Activated T-helper 2 cell treated with anti-CD3 and anti-CD28 coated beads, Interferon-gamma antibody, Interleukin-2, Interleukin-4, amounts not matched to agents 10 μg/mL and 5 μg/mL and 100 μg/mL, durations not matched to agents 14 hours and 24 hours and 36 hours (primary cell): ENCODE measurements around the gene USP6NL. TPM values are rescaled to one million over a fixed set of nuclear protein-coding genes. Genes with fewer than 3 reads are reported as not detected.

Experiments used
- DNase-seq: peaks from one replicate; pipeline ENCODE4 v3.0.0; 2021; ENCODE audit warnings: low spot score
- H3K27ac Mint-ChIP-seq: one replicate; pipeline ENCODE4 v1.8.0; 2021; ENCODE audit warnings: mixed read lengths
- H3K27me3 Mint-ChIP-seq: one replicate; pipeline ENCODE4 v1.8.0; 2021; ENCODE audit warnings: low read depth, mixed read lengths
- H3K36me3 Mint-ChIP-seq: one replicate; pipeline ENCODE4 v1.8.0; 2021; ENCODE audit warnings: low read depth, mixed read lengths
- H3K4me1 Mint-ChIP-seq: one replicate; pipeline ENCODE4 v1.8.0; 2021; ENCODE audit warnings: low read depth, mixed read lengths
- H3K4me3 Mint-ChIP-seq: one replicate; pipeline ENCODE4 v1.8.0; 2021; ENCODE audit warnings: low read depth, mild to moderate bottlenecking, moderate library complexity, mixed read lengths
- H3K9me3 Mint-ChIP-seq: one replicate; pipeline ENCODE4 v1.8.0; 2021; ENCODE audit warnings: mixed read lengths
- intact Hi-C: fragments of 100-400 bp; cut with micrococcal nuclease; formaldehyde crosslinking; loops from one replicate; pipeline ENCODE4 v1.15.1; 2023
- total RNA-seq: library from RNA; stranded (reverse); gene quantifications from 2 replicates; pipeline ENCODE4 v1.2.3, GENCODE V29; 2022

Gene USP6NL
- total RNA-seq, 1 donor from 2014 or later = 0.50 TPM

DNA sequence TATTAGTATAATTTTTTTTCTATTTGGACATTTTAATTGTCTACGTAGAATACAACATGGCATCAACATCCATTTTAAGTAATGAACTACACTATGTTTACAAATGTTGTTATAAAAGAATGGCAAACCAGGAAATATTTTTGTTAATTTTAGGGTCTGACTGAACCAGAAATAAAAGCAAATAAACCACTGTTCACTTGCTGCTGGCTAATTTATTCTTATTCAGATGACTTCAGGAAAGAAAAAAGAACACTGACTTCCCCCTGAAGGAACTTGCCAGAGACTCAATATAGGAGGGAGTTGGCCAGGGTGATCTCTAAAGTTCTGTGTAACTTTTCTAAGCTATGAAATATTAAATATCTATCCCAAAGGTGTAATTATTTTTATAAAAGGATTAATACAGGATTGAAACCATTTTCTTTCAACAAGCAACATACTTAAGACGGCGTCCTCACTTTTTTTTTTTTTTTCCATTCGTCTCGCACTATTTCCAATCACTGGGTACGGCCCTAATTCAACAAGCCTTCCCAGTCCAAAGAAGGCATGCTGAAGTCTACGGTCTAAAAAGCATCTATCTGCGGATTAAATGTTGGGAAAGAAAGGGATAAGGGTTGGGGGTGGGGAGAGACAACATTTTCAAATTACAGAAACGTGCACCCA lies 1.2 kb downstream of the USP6NL start:
- Mint-ChIP-seq H3K4me1 (peaks cover 13% of the 10 kb centered on the region), H3K27me3 (peaks cover 63% of the 10 kb centered on the region), H3K27ac (no peak overlapping the region), H3K4me3 (peak overlapping the region; percentile 71), H3K9me3 (no peaks in the 10 kb centered on the region), H3K36me3 (no peaks in the 10 kb centered on the region)
- intact Hi-C loops = loop anchor here (5.0 kb wide), 1 partner anchor 93 kb away; no protein-coding TSS in a partner anchor
- no peak for DNase-seq

DNA sequence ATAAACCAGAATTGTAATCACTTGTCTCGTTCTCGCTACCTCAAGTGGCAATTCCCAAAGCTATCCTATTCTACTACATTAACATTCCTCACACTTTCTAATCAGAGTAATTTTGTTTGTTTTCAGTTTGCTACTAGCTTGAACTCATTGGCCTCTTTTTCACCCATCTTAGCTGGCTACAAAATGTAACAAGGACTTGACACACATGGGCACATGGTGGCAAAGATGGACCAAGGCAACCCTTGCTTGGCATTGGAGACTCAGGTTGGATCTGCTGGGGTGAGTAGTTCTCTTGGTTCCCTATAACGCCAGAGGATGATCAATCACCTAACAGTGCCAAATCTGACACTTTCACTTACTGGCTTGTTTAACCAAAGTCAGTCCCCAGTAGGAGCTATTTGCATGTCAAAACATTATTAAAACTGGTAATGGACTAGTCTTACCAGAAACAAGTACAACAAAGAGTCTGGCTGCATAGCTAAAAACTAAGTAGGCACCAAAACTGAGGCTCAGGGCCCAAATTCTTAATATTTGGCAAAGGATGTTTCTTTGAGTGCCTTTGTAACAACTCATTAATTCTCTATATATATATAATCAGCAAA lies 1.9 kb downstream of the USP6NL start:
- no peak overlapping the region for H3K27ac Mint-ChIP-seq
- H3K4me3 Mint-ChIP-seq = no peak overlapping the region
- intact Hi-C loops = loop anchor here (5.0 to 10.0 kb wide), 2 partner anchors 92 to 145 kb away; no protein-coding TSS in a partner anchor
- peaks cover 13% of the 10 kb centered on the region for H3K4me1 Mint-ChIP-seq
- DNase-seq = no peak
- H3K9me3 Mint-ChIP-seq = no peaks in the 10 kb centered on the region
- peaks cover 66% of the 10 kb centered on the region for H3K27me3 Mint-ChIP-seq
- no peaks in the 10 kb centered on the region for H3K36me3 Mint-ChIP-seq

DNA sequence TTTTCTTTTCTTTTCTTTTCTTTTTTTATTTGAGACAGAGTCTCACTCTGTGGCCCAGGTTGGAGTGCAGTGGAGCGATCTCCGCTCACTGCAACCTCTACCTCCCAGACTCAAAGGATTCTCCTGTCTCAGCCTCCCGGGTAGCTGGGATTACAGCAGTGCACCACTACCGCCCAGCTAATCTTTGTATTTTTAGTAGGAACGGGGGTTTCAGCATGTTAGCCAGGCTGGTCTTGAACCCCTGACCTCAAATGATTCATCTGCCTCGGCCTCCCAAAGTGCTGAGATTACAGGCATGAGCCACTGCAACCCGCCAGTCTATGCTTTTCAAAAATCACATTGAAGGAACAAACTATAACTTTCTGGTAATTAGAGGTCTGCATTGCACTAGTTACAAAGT lies 2.4 kb downstream of the USP6NL start:
- Mint-ChIP-seq H3K36me3 (no peaks in the 10 kb centered on the region), H3K27me3 (peaks cover 64% of the 10 kb centered on the region), H3K27ac (no peak overlapping the region), H3K9me3 (no peaks in the 10 kb centered on the region), H3K4me1 (peaks cover 15% of the 10 kb centered on the region), H3K4me3 (no peak overlapping the region)
- intact Hi-C loops = loop anchor here (10.0 kb wide), 1 partner anchor 146 kb away; no protein-coding TSS in a partner anchor
- no peak for DNase-seq

DNA sequence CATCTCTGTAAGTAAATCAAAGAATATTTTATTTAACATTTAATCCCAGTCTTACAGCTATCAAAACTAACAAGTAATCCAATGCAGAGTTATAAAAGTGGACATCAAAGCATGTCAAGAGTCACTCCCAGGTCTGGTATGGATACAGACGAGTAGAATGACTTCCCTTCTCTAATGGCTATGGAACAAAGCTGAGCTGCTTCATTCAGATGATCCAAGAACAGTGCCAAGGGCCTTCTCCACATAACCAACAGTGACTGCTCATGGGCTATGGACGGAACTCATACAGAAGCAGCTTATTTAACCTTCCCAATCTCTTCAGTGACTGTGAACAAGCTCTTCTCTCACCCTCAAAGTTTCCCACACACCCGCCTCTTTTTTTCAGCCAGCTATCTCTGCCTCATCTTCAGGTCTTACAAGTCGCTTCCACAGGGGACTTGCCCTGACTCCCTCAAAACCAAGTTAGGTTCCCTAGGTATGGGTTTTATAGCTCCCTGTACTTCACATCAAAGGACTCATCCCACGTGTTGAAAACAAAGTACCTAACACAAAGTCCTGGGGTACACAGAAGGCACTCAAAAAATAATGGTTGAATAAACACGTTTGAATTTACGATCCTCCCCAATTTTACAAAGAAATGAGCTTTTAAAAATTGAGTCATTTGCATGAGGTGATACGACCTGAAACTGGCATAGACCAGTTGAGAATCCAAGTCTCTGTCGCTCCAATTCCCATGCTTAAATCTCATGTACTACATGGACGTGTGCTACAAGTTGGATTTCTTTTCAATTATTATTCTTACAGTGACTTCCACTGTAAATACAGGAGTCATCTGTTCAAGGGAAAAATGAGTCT lies 3.1 kb downstream of the USP6NL start:
- Mint-ChIP-seq H3K4me1 (peaks cover 15% of the 10 kb centered on the region), H3K9me3 (no peaks in the 10 kb centered on the region)

DNA sequence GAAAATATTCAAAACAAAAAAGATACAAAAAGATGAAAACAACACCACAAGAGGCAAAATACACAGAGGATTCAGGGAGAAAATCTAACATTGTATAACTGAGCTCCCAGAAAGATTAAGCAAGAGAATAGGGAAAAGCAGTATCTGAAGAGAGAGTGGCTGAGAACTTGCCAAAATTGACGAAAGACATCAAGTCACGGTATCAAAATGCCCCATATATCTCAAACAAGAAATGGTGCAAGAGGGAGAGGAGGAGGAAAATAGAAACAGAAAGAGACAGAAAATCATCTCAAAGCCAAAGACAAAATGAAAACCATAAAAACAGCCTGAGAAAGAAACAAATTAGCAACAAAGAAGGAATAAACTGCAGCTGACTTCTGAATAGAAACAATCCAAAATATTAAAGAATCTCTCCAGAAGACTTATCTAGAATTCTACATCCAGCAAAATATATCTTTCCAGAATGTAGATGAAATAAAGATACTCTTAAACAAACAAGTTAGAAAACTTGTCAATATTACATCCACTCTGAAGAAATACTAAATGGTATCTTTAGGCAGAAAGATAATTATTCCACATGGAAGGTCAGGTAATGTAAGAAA lies 5.5 kb downstream of the USP6NL start:
- Mint-ChIP-seq H3K27ac (no peak overlapping the region), H3K9me3 (no peaks in the 10 kb centered on the region), H3K36me3 (no peaks in the 10 kb centered on the region), H3K27me3 (peaks cover 51% of the 10 kb centered on the region), H3K4me3 (no peak overlapping the region), H3K4me1 (peaks cover 10% of the 10 kb centered on the region)
- DNase-seq = no peak
- intact Hi-C loops = loop anchor here (10.0 kb wide), 1 partner anchor 149 kb away; no protein-coding TSS in a partner anchor

More for the DNA sequence above, 3.1 kb downstream of the USP6NL start:
- intact Hi-C loops = loop anchor here (10.0 kb wide), 1 partner anchor 146 kb away; no protein-coding TSS in a partner anchor
- no peak overlapping the region for H3K27ac Mint-ChIP-seq
- peaks cover 61% of the 10 kb centered on the region for H3K27me3 Mint-ChIP-seq
- H3K4me3 Mint-ChIP-seq = no peak overlapping the region
- no peak for DNase-seq
- H3K36me3 Mint-ChIP-seq = no peaks in the 10 kb centered on the region

DNA sequence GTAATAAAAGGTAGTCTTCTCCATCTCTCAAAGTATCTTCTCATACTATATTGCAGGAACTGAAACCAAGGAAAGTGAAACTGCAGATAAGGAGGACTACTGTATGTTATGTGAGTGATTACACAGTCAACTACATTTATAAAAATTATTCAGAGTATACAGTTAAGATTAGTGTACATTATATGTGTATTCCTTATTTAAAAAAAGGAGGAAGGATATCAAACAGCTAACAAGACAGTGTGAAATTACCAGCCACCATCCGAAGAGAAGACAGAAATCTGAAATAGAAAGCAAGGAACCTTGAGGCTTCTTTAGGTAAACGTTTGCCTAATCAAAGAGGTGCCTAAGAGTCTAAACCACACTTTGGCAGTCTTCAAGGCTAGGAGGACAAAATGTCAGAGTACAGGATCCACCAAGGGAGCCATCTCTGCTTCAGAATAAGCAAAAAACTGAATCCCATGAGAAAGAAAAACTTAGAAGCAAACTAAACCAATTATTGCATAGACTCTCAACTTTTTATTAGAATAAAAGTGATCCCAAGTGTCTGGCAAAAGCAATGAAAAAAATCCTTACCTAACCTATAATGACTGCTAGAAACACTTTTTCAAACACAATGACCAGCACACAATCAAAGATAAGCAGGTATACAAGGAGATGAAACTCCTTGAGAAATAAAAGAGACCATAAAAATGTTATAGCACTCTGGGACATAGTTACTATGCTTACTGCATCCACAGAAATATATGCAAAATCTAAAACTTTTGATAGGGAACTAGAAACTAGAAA lies 6.4 kb downstream of the USP6NL start:
- no peak for DNase-seq
- peaks cover 46% of the 10 kb centered on the region for H3K27me3 Mint-ChIP-seq
- intact Hi-C loops = loop anchor here (10.0 kb wide), 1 partner anchor 150 kb away; no protein-coding TSS in a partner anchor
- H3K4me1 Mint-ChIP-seq = peaks cover 6% of the 10 kb centered on the region
- H3K27ac Mint-ChIP-seq = no peak overlapping the region
- H3K4me3 Mint-ChIP-seq = no peak overlapping the region
- no peaks in the 10 kb centered on the region for H3K9me3 Mint-ChIP-seq
- no peaks in the 10 kb centered on the region for H3K36me3 Mint-ChIP-seq

DNA sequence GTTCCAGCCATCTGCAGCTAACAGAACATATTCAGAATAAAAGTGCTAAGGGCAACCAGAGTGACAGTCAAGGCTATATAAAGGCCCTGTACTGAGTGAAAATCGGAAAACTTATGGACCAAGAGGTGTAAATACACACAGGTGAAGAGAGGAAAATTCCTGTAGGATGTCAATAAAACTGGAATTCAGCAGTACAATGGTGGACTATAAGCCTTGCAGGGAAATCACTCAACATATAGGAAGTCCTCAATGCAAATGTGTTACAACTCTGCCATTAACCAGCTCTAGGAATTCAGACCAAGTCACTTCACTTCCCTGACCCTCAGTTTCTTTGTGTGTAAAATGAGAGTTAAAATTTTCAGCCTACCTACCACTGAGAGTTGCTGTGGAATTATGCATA lies 7.7 kb downstream of the USP6NL start:
- Mint-ChIP-seq H3K9me3 (no peaks in the 10 kb centered on the region), H3K27ac (no peak overlapping the region), H3K27me3 (peaks cover 40% of the 10 kb centered on the region), H3K4me3 (no peak overlapping the region), H3K36me3 (no peaks in the 10 kb centered on the region), H3K4me1 (peaks cover 6% of the 10 kb centered on the region)
- DNase-seq = no peak
- intact Hi-C loops = loop anchor here (10.0 kb wide), 1 partner anchor 151 kb away; no protein-coding TSS in a partner anchor

DNA sequence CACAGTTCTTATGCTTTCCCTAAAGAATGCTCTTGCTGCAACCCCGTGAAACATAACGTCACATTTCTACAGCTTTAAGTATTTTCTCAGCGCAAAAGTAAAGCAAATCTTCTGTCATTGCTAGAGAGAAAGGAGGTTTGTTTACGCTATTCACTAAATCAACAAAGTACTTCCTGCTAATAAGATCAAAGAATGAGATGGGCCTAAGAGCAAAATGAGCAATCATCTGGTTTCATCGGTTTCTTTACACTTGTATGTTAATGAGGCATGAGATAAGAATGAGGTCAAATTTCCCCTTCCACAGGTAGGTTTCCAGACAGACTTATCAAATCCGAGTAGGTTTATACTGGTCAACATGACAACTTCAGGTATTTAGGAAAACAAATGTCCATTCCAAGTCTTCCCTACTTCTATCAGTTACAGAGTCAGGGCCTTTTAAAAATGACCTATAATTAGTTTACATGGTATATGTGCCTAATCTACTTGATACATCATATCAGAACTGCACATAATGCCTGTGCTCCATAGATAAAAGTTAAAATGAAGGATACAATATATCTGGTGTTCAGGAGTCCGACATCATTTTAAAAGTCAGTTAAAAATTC lies 8.4 kb downstream of the USP6NL start:
- intact Hi-C loops = loop anchor here (10.0 kb wide), 1 partner anchor 152 kb away; no protein-coding TSS in a partner anchor
- H3K27ac Mint-ChIP-seq = no peak overlapping the region
- H3K36me3 Mint-ChIP-seq = no peaks in the 10 kb centered on the region
- no peak for DNase-seq
- H3K4me1 Mint-ChIP-seq = peaks cover 5% of the 10 kb centered on the region
- no peaks in the 10 kb centered on the region for H3K9me3 Mint-ChIP-seq
- no peak overlapping the region for H3K4me3 Mint-ChIP-seq
- peaks cover 36% of the 10 kb centered on the region for H3K27me3 Mint-ChIP-seq

DNA sequence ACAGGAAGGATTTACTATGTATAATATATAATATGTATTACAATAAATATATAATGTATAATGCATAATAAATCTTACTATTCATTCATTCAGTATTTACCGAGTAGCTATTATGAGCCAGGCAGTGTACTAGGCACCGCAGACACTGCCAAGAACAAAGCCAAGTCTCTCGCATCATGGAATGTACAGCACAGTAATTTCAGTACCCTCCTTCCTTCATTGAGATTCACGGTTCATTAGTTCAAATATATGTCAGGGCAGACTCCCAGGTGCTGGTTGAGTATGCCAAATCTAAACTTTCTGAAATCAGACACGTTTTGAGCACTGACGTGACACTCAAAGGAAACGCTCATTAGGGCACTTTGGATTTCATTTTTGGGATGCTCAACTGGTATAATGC lies 9.1 kb downstream of the USP6NL start:
- intact Hi-C loops = loop anchor here (10.0 kb wide), 1 partner anchor 152 kb away; no protein-coding TSS in a partner anchor
- Mint-ChIP-seq H3K27ac (no peak overlapping the region), H3K27me3 (peaks cover 36% of the 10 kb centered on the region), H3K9me3 (no peaks in the 10 kb centered on the region), H3K36me3 (no peaks in the 10 kb centered on the region), H3K4me1 (peaks cover 5% of the 10 kb centered on the region), H3K4me3 (no peak overlapping the region)
- DNase-seq = no peak

DNA sequence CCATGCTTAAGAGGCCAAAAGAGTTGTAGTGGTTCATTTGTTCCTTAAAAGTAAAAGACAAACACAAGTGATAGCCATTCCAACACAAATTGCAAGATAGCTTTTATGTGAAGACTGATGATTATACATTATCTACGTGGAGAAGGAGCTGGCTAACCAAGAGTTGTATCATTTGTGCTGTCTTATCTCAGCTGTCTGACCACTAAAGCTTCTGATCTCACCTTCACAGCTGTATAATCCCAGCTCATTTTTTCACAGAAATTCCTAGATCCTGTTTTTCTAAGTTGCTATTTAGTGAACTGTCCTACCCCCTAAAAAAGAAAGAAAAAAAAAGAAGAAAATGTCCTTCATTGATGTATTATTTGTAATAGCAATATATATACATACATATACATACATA lies 9.8 kb downstream of the USP6NL start:
- H3K9me3 Mint-ChIP-seq = no peaks in the 10 kb centered on the region
- H3K27ac Mint-ChIP-seq = no peak overlapping the region
- H3K27me3 Mint-ChIP-seq = peaks cover 43% of the 10 kb centered on the region
- H3K36me3 Mint-ChIP-seq = no peaks in the 10 kb centered on the region
- H3K4me3 Mint-ChIP-seq = no peak overlapping the region
- DNase-seq = no peak
- intact Hi-C loops = loop anchor here (10.0 kb wide), 1 partner anchor 153 kb away; no protein-coding TSS in a partner anchor
- H3K4me1 Mint-ChIP-seq = peaks cover 5% of the 10 kb centered on the region

DNA sequence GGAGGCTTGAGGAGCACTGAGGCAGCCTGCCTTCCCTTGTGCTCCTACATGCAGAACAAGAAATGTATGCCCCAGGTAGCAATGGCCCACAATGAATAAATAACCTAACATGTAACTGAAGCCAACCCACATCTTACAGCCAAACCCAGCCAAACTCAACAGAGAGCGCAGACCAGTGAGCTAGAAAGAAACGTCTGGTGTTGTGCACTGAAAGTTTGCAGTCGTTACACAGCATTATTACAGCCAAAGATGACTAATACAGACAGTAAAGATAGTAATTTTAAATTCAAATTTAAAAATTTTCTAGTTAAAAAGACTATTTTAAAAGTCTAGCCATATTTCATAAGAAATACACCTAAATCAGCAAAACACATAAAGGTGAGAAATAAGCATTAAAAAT lies 11.2 kb downstream of the USP6NL start:
- Mint-ChIP-seq H3K27me3 (peaks cover 38% of the 10 kb centered on the region), H3K27ac (no peak overlapping the region), H3K36me3 (no peaks in the 10 kb centered on the region), H3K9me3 (no peaks in the 10 kb centered on the region), H3K4me3 (no peak overlapping the region), H3K4me1 (peaks cover 5% of the 10 kb centered on the region)
- intact Hi-C loops = loop anchor here (10.0 kb wide), 1 partner anchor 155 kb away; no protein-coding TSS in a partner anchor
- DNase-seq = no peak
